A549 (cell line): ENCODE measurements around the gene DMRTA2.

Experiments used
- BHLHE40 ChIP-seq: IDR thresholded peaks from 2 replicates; pipeline ENCODE4 v1.6.1; 2012; ENCODE audit warnings: low read depth, low read length, inconsistent platforms
- PBX3 ChIP-seq: IDR thresholded peaks from 2 replicates; pipeline ENCODE4 v1.6.1; 2012
- POLR2A ChIP-seq: IDR thresholded peaks from 2 replicates; pipeline ENCODE4 v1.6.1; 2012; ENCODE audit warnings: mild to moderate bottlenecking, low read length
- TP53 ChIP-seq: fragments of 250-450 bp; sonication (Bioruptor Pico); IDR thresholded peaks from 2 replicates; pipeline ENCODE4 v1.5.0; 2021; ENCODE audit warnings: mild to moderate bottlenecking, moderate library complexity
- TF ChIP-seq, protein P1 (sequence below): fragments of >200 bp; sonication (Bioruptor Twin); formaldehyde crosslinking; IDR thresholded peaks from 3 replicates; pipeline ENCODE4 v1.5.1; 2016

DNA sequence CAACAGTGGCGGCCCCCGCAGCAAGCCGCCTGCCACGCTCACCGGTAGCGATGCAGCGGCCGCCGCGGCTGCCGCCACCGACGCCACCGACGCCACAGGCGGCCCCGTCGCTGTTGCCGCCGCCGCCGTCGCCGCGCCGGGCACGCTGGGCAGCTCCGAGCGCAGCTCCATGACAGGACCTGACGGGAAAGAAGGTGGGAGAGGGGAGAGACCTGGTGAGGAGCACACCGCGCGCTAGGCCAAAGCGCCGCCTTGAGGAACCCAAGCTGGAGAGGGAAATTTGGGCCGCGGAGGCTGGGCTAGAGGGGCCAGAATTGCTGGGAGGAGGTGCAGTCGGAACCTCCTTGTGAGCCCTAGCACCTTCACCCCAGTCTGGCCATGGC is 1.9 kb downstream of the DMRTA2 start:
- TF ChIP-seq, protein P1, sequence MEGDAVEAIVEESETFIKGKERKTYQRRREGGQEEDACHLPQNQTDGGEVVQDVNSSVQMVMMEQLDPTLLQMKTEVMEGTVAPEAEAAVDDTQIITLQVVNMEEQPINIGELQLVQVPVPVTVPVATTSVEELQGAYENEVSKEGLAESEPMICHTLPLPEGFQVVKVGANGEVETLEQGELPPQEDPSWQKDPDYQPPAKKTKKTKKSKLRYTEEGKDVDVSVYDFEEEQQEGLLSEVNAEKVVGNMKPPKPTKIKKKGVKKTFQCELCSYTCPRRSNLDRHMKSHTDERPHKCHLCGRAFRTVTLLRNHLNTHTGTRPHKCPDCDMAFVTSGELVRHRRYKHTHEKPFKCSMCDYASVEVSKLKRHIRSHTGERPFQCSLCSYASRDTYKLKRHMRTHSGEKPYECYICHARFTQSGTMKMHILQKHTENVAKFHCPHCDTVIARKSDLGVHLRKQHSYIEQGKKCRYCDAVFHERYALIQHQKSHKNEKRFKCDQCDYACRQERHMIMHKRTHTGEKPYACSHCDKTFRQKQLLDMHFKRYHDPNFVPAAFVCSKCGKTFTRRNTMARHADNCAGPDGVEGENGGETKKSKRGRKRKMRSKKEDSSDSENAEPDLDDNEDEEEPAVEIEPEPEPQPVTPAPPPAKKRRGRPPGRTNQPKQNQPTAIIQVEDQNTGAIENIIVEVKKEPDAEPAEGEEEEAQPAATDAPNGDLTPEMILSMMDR = no peak
- TF ChIP-seq BHLHE40 (no peak), PBX3 (no peak), TP53 (CRISPR knock-in tag) (no peak), POLR2A (no peak)
